OCI-LY7 (cell line): ENCODE results near the gene HDAC10.

Experiments used
- EZH2phosphoT487 ChIP-seq: fragments of 200-600 bp; sonication (generic); IDR thresholded peaks from 2 replicates; pipeline ENCODE4 v1.6.1; 2018; ENCODE audit warnings: low read depth, borderline replicate concordance, mild to moderate bottlenecking, mixed run types, antibody characterized with exemption, low read length, moderate library complexity, mixed read lengths
- TF ChIP-seq, protein P1 (sequence below): fragments of 200-600 bp; sonication (generic); conservative IDR thresholded peaks from 2 replicates; pipeline ENCODE4 v1.5.1; 2014; ENCODE audit warnings: mild to moderate bottlenecking, antibody characterized with exemption, low read length, moderate library complexity, mixed read lengths

DNA sequence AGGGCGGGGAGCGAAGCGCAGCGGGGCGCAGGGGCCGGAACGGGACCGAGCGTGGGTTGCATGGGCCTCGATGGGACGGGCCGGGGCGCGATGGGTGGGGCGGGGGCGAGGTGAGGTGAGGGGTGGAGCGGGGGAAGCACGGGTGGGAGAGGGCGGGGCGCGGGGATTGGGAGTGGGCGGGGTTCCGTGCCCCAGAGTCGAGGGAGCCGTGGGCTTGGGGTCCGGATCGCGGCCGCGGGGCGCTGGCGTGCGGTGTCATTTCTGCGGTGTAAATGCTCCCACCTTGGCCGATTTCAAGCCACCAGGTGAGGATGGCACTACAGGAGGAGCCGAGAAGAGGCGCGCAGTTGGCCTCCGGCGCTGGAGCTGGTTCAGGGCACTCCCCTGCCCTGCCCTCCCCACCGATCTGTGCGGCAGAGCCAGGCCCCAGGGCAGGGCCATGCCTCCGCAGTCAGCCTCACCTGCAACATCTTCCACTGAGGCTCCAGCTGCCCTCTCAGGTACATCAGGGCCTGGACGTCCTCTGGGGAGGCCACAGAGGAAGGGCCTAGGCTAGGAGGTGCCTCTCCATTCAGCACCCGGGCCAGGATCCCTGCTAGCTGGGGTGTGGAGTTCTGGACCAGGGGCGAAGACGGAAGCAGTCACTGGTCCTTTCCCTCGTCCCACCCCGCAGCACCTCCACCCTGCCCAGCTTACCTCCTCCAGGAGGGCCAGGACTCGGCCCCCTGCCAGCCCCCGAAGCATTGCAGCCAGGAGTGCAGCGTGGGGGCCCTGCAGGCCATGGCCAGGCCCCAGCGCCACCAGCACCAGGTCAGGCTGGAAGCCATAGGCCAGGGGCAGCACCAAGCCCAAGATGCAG is 5.6 kb downstream of the HDAC10 start:
- TF ChIP-seq, protein P1, sequence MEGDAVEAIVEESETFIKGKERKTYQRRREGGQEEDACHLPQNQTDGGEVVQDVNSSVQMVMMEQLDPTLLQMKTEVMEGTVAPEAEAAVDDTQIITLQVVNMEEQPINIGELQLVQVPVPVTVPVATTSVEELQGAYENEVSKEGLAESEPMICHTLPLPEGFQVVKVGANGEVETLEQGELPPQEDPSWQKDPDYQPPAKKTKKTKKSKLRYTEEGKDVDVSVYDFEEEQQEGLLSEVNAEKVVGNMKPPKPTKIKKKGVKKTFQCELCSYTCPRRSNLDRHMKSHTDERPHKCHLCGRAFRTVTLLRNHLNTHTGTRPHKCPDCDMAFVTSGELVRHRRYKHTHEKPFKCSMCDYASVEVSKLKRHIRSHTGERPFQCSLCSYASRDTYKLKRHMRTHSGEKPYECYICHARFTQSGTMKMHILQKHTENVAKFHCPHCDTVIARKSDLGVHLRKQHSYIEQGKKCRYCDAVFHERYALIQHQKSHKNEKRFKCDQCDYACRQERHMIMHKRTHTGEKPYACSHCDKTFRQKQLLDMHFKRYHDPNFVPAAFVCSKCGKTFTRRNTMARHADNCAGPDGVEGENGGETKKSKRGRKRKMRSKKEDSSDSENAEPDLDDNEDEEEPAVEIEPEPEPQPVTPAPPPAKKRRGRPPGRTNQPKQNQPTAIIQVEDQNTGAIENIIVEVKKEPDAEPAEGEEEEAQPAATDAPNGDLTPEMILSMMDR: no peak
- TF ChIP-seq EZH2phosphoT487: no peak
